HepG2 (cell line): ENCODE data around the gene ASCC3. TPM values are rescaled to one million over a fixed set of nuclear protein-coding genes. Genes with fewer than 3 reads are reported as not detected.
A peak's percentile ranks its signal among the peaks of the same experiment; 100 is the strongest.

Experiments
- ATAC-seq: fragments of 200-7000 bp; cut with Tn5 transposase; 3 replicates; pipeline ENCODE4 v1.9.1; 2020; ENCODE audit warnings: mild to moderate bottlenecking, moderate library complexity
- BruUV-seq: library from RNA; stranded (reverse); fragments of 400-500 nt; replicated peaks from 2 replicates; lab custom pipeline; 2021; lab: Mats Ljungman, UMichigan
- CTCF ChIA-PET: fragments of 300-600 bp; formaldehyde crosslinking; extraction: SDS; loops from one replicate; lab custom pipeline; 2021; ENCODE audit warnings: low total read pairs, inconsistent platforms, low intra/inter-chr PET ratio; lab: Yijun Ruan, JAX
- POLR2A ChIA-PET: fragments of 350-600 bp; sonication (Branson Sonifier 250); formaldehyde crosslinking; loops from one replicate; lab custom pipeline; 2020; ENCODE audit warnings: antibody characterized with exemption, inconsistent platforms; lab: Yijun Ruan, JAX
- DNase-seq: peaks from one replicate; pipeline ENCODE4 v3.0.0-alpha.2; 2015; ENCODE audit warnings: low spot score
- FAIRE-seq: peaks from 3 replicates; lab custom pipeline; 2011; peaks lifted over from hg19 to GRCh38; lab: Jason Lieb, UNC
- H2AFZ ChIP-seq: one replicate; pipeline ENCODE4 v1.6.1; 2011; ENCODE audit warnings: low read length, inconsistent platforms
- H3K27ac ChIP-seq: fragments of 300-600 bp; 3 replicates; pipeline ENCODE4 v1.8.0; 2011; ENCODE audit warnings: mixed run types, mild to moderate bottlenecking, mixed read lengths, low read length, inconsistent platforms; ENCODE audit not compliant: insufficient read depth; ENCODE audit errors: extremely low read length
- H3K27me3 ChIP-seq, 2 experiments: fragments of 200-600 bp in 1 of 2; 2 replicates in 1 of 2; 3 replicates in 1 of 2; pipeline versions ENCODE4 v1.6.0 to v1.8.0; 2011; ENCODE audit warnings: low read length in 2 of 2, mild to moderate bottlenecking in 2 of 2, moderate library complexity in 2 of 2, inconsistent platforms in 1 of 2; ENCODE audit not compliant: insufficient read depth in 2 of 2, control insufficient read depth in 1 of 2
- H3K36me3 ChIP-seq, 2 experiments: fragments of 200-600 bp in 1 of 2; replicated peaks in 1 of 2; 2 replicates in 1 of 2; 3 replicates in 1 of 2; pipeline versions ENCODE4 v1.5.1 to v1.8.0; 2011; ENCODE audit warnings: low read length in 2 of 2, inconsistent platforms in 1 of 2; ENCODE audit not compliant: insufficient read depth in 2 of 2, control insufficient read depth in 1 of 2
- H3K4me1 ChIP-seq: 2 replicates; pipeline ENCODE4 v1.5.1; 2012; ENCODE audit warnings: low read length, inconsistent platforms; ENCODE audit not compliant: insufficient read depth
- H3K4me2 ChIP-seq: 2 replicates; pipeline ENCODE4 v1.6.0; 2011; ENCODE audit warnings: low read depth, low read length, inconsistent platforms
- H3K4me3 ChIP-seq, 3 experiments: fragments of 200-600 bp in 1 of 3; sonication (generic), shearing (Covaris generic) in 1 of 3; replicated peaks in 1 of 3; 2 replicates each; pipeline ENCODE4 v1.5.1; 2011 to 2016; ENCODE audit warnings: low read length in 3 of 3, inconsistent platforms in 2 of 3, low read depth in 2 of 3, mild to moderate bottlenecking in 2 of 3, control low read depth in 1 of 3, mixed read lengths in 1 of 3; ENCODE audit not compliant: insufficient read depth in 1 of 3
- H3K79me2 ChIP-seq: one replicate; pipeline ENCODE4 v1.6.1; 2011; ENCODE audit warnings: low read length, inconsistent platforms; ENCODE audit not compliant: insufficient read depth
- H3K9ac ChIP-seq: 2 replicates; pipeline ENCODE4 v1.6.0; 2011; ENCODE audit warnings: mild to moderate bottlenecking, low read depth, low read length, inconsistent platforms; ENCODE audit not compliant: insufficient read depth
- H3K9me3 ChIP-seq: 2 replicates; pipeline ENCODE4 v1.5.1; 2012; ENCODE audit warnings: mild to moderate bottlenecking, low read length
- H4K20me1 ChIP-seq: 2 replicates; pipeline ENCODE4 v1.6.0; 2011; ENCODE audit warnings: inconsistent platforms, mild to moderate bottlenecking, low read length, moderate library complexity; ENCODE audit not compliant: insufficient read depth
- MAFF ChIP-seq: IDR thresholded peaks from 2 replicates; pipeline ENCODE4 v1.6.1; 2011; ENCODE audit warnings: low read depth, low read length, improper control_type of control experiment
- MAFK ChIP-seq, 2 experiments: IDR thresholded peaks in 1 of 2; conservative IDR thresholded peaks in 1 of 2; 2 replicates each; pipeline ENCODE4 v1.6.1; 2011; ENCODE audit warnings: improper control_type of control experiment in 2 of 2, low read length in 2 of 2
- SRY ChIP-seq: sonication (generic); formaldehyde crosslinking; IDR thresholded peaks from 2 replicates; pipeline ENCODE4 v1.8.0; 2022; ENCODE audit warnings: mild to moderate bottlenecking, missing genetic modification reagents
- ZNF543 ChIP-seq: sonication (generic); formaldehyde crosslinking; IDR thresholded peaks from 2 replicates; pipeline ENCODE4 v1.4.0; 2020; ENCODE audit warnings: mild to moderate bottlenecking, missing genetic modification reagents
- WGBS: methylation state at CpG from one replicate; pipeline ENCODE4 v1.1.6; 2017; ENCODE audit warnings: low lambda C conversion rate; 5-methylcytosine and 5-hydroxymethylcytosine counted together
- in situ Hi-C: cut with HindIII; loops from 2 replicates; pipeline ENCODE4 v1.10.0; 2017; ENCODE audit warnings: low pct_unique_long_range_greater_than_20kb; ENCODE audit not compliant: extremely low pct_ligation_motif_present
- intact Hi-C: fragments of 100-400 bp; cut with micrococcal nuclease; formaldehyde crosslinking; loops from one replicate; pipeline ENCODE4 v1.10.0; 2022; ENCODE audit not compliant: unreplicated experiment
- polyA plus RNA-seq, 8 experiments: library from polyadenylated mRNA; depleted of rRNA in 3 of 8; stranded (reverse) in 7 of 8; unstranded in 1 of 8; fragments of >200 nt; fragmentation: Illumina TruSeq in 4 of 8; extraction: Trizol in 4 of 8; gene quantifications; 2 replicates each; pipeline versions ENCODE4 v1.2.1 to v1.2.3, GENCODE V29; 2011 to 2016; ENCODE audit warnings: low read depth in 4 of 8, missing spikeins in 1 of 8, mixed read lengths in 1 of 8; ENCODE audit not compliant: insufficient read depth in 1 of 8
- total RNA-seq, 5 experiments: library from RNA; depleted of rRNA; stranded (reverse); fragments of >200 nt; fragmentation: Illumina TruSeq; extraction: Trizol; gene quantifications; 2 replicates each; pipeline ENCODE4 v1.2.3, GENCODE V29; 2016; ENCODE audit warnings: low read depth in 1 of 5
- TF ChIP-seq, protein P1 (sequence below): sonication (generic); formaldehyde crosslinking; IDR thresholded peaks from 2 replicates; pipeline ENCODE4 v1.8.1; 2023; ENCODE audit warnings: mild to moderate bottlenecking, moderate library complexity, missing genetic modification reagents
- TF ChIP-seq, protein P2 (sequence below): IDR thresholded peaks from 2 replicates; pipeline ENCODE4 v1.6.1; 2012; ENCODE audit warnings: low read depth, low read length, improper control_type of control experiment
- TF ChIP-seq, protein P3 (sequence below): sonication (generic); formaldehyde crosslinking; IDR thresholded peaks from 2 replicates; pipeline ENCODE4 v1.4.0; 2020; ENCODE audit warnings: mild to moderate bottlenecking, low read depth, missing genetic modification reagents

Gene ASCC3
- total and polyA plus RNA-seq, 2 of the 13 experiments (the other 11 are each of a cell fraction or from before 2014, with no cell fraction given): 23.1 to 55.7 TPM

DNA sequence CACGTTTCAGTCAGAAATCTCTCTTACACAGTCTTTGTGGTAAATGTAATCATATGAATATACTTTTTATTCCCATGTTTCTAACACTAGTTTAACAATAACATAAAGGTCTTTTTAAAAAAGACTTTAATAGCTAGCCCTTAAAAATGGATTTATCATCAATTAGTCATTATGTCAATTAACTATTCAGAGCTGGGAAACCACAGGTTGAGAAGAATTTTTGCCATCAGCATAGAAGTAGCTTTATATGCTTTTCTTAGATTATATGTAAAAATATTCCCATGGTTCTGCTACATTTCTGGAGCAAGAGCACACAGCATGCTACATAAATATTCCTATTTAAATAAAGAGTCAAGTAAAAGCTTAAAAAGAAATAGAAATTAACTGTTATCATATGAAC is 35.5 kb downstream of the ASCC3 start (continued):
- TF ChIP-seq ZNF543 (CRISPR knock-in tag) (no peak), SRY (no peak)
- TF ChIP-seq, protein P1, sequence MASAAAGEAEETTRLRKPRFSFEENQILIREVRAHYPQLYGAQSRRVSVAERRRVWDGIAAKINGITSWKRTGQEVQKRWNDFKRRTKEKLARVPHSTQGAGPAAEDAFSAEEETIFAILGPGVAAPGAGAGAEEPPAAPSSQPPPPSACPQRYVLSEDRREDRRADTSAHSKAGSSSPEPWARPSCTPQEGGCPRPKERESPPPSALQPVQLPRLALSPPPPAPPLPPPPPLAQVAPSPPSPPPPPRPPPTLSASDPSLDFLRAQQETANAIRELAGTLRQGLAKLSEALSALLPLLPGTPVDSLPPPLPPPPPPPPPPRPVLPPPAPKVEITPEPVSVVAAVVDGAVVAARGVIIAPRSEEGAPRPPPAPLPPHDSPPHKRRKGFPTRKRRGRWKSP (CRISPR knock-in tag): no peak
- TF ChIP-seq, protein P2, sequence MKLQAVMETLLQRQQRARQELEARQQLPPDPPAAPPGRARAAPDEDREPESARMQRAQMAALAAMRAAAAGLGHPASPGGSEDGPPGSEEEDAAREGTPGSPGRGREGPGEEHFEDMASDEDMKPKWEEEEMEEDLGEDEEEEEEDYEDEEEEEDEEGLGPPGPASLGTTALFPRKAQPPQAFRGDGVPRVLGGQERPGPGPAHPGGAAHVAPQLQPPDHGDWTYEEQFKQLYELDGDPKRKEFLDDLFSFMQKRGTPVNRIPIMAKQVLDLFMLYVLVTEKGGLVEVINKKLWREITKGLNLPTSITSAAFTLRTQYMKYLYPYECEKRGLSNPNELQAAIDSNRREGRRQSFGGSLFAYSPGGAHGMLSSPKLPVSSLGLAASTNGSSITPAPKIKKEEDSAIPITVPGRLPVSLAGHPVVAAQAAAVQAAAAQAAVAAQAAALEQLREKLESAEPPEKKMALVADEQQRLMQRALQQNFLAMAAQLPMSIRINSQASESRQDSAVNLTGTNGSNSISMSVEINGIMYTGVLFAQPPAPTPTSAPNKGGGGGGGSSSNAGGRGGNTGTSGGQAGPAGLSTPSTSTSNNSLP: no peak

DNA sequence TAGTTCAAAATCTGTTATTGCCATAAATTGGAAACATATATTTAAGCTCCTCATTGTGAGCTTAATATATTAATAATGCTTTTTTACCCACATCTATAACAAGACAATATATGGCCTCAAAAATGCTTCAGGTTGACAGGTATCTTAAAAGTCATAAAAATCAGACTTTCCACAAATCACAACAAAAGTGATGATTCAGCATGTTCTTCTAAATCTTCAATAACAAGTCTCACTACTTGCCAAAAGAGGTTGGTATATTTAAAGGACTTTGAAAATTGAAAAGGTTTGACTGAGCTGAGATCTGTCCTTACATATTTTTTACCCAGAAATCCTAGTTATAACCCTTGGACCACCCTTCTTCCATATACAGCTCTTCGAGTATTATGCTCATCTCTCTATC is 41.7 kb downstream of the ASCC3 start:
- Histone ChIP-seq H3K9me3 (no peaks in the 10 kb centered on the region), H3K4me2 (no peak overlapping the region), H3K4me1 (no peaks in the 10 kb centered on the region), H3K27me3 (no peaks in the 10 kb centered on the region), H3K27ac (no peak overlapping the region), H3K79me2 (peaks cover 5% of the 10 kb centered on the region), H2AFZ (no peak overlapping the region), H3K4me3 (no peak overlapping the region), H3K36me3 (no peaks in the 10 kb centered on the region), H4K20me1 (0 out of 2 replicates have a peak, but pooled peaks cover 2% of the 10 kb centered on the region), H3K9ac (no peak overlapping the region)
- TF ChIP-seq MAFF (peak; percentile 99), MAFK (conservative IDR thresholded peaks at IDR 0.05 in 1 of 2, IDR thresholded peaks at IDR 0.05 in 1 of 2; ENCODE audit: low read length in 2 of 2) (peak; percentile 98 to 100)
- TF ChIP-seq, protein P3, sequence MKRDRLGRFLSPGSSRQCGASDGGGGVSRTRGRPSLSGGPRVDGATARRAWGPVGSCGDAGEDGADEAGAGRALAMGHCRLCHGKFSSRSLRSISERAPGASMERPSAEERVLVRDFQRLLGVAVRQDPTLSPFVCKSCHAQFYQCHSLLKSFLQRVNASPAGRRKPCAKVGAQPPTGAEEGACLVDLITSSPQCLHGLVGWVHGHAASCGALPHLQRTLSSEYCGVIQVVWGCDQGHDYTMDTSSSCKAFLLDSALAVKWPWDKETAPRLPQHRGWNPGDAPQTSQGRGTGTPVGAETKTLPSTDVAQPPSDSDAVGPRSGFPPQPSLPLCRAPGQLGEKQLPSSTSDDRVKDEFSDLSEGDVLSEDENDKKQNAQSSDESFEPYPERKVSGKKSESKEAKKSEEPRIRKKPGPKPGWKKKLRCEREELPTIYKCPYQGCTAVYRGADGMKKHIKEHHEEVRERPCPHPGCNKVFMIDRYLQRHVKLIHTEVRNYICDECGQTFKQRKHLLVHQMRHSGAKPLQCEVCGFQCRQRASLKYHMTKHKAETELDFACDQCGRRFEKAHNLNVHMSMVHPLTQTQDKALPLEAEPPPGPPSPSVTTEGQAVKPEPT (CRISPR knock-in tag): no peak
- ChIA-PET CTCF (no interaction called here), POLR2A (no interaction called here)
- ATAC-seq (no peak), DNase-seq (no peak), FAIRE-seq (no peak)
- intact Hi-C loops (no loop called here), in situ Hi-C loops (no loop called here)
- BruUV-seq: no TSS peak
- 88% methylated on average over 1 of the region's 1 CpG for WGBS
